Measurements from ENCODE around the gene KCNG2.

The KCNG2 gene

GRCh38 chr18:79846936-79847557 is 49.3 kb downstream of the KCNG2 start:
- H3K4me2 ChIP-seq = no peak overlapping the region
- H3K9me3 ChIP-seq (replicated peaks in 1 of 11) = peaks cover 10 to 19% (median 12%) of the 10 kb centered on the region in 11 experiments
- H3K4me1 ChIP-seq = no peaks in the 10 kb centered on the region
- H3K27ac ChIP-seq = no peak overlapping the region
- H3K9ac ChIP-seq = no peak overlapping the region
- no peaks in the 10 kb centered on the region for H3K27me3 ChIP-seq
- no peaks in the 10 kb centered on the region for H3K36me3 ChIP-seq
- H3K4me3 ChIP-seq = no peak overlapping the region
- TF ChIP-seq Cebpa-rat (IDR thresholded peaks at IDR 0.05) = no peak
- H4K20me1 ChIP-seq = no peaks in the 10 kb centered on the region

- Histone ChIP-seq H3K4me3 (no peak overlapping the region), H3K9me3 (replicated peaks in 1 of 11) (peaks cover 3 to 12% (median 5%) of the 10 kb centered on the region in 11 experiments; a peak in 18 of 22 replicates), H4K20me1 (0 out of 22 replicates have a peak, but pooled peaks cover 0 to 4% (median 0%) of the 10 kb centered on the region in 11 experiments), H3K36me3 (no peaks in the 10 kb centered on the region), H3K27me3 (no peaks in the 10 kb centered on the region), H3K27ac (no peak overlapping the region), H3K4me1 (peaks cover 0 to 5% (median under 1%) of the 10 kb centered on the region in 10 experiments; a peak in 11 of 20 replicates), H3K4me2 (no peak overlapping the region), H3K9ac (no peak overlapping the region)
- TF ChIP-seq Cebpa-rat (IDR thresholded peaks at IDR 0.05) = no peak
These were observed 50.0 kb downstream of the KCNG2 start for GRCh38 chr18:79847606-79848293.

GRCh38 chr18:79848294-79848578 is 50.5 kb downstream of the KCNG2 start:
- H3K27me3 ChIP-seq = peaks cover 0 to 2% (median 0%) of the 10 kb centered on the region in 11 experiments; a peak in 1 of 22 replicates
- H3K9me3 ChIP-seq (replicated peaks in 1 of 11) = peaks cover 0 to 7% (median 0%) of the 10 kb centered on the region in 11 experiments; a peak in 11 of 22 replicates
- no peak for TF ChIP-seq Cebpa-rat (IDR thresholded peaks at IDR 0.05)
- no peak overlapping the region for H3K4me3 ChIP-seq
- H3K27ac ChIP-seq = no peak overlapping the region
- no peak overlapping the region for H3K9ac ChIP-seq
- H3K36me3 ChIP-seq = no peaks in the 10 kb centered on the region
- 0 out of 22 replicates have a peak, but pooled peaks cover 0 to 4% (median 0%) of the 10 kb centered on the region in 11 experiments for H4K20me1 ChIP-seq
- peaks cover 1 to 10% (median 6%) of the 10 kb centered on the region in 10 experiments; a peak in 19 of 20 replicates for H3K4me1 ChIP-seq
- H3K4me2 ChIP-seq = no peak overlapping the region

GRCh38 chr18:79848579-79849327 is 51.0 kb downstream of the KCNG2 start:
- Histone ChIP-seq H3K4me3 (no peak overlapping the region), H3K4me2 (no peak overlapping the region), H3K36me3 (no peaks in the 10 kb centered on the region), H4K20me1 (0 out of 22 replicates have a peak, but pooled peaks cover 0 to 4% (median 0%) of the 10 kb centered on the region in 11 experiments), H3K4me1 (peaks cover 6 to 15% (median 11%) of the 10 kb centered on the region in 10 experiments), H3K27ac (no peak overlapping the region), H3K27me3 (peaks cover 0 to 8% (median 0%) of the 10 kb centered on the region in 11 experiments; a peak in 5 of 22 replicates), H3K9me3 (replicated peaks in 1 of 11) (peaks cover 0 to 6% (median 0%) of the 10 kb centered on the region in 11 experiments; a peak in 5 of 22 replicates), H3K9ac (no peak overlapping the region)
- TF ChIP-seq Cebpa-rat (IDR thresholded peaks at IDR 0.05) = no peak

- 0 out of 22 replicates have a peak, but pooled peaks cover 0 to 4% (median 0%) of the 10 kb centered on the region in 11 experiments for H4K20me1 ChIP-seq
- no peak overlapping the region; a peak in 1 of 22 replicates for H3K4me2 ChIP-seq
- no peak for TF ChIP-seq Cebpa-rat (IDR thresholded peaks at IDR 0.05)
- H3K4me3 ChIP-seq = no peak overlapping the region
- peaks cover 0 to 15% (median 0%) of the 10 kb centered on the region in 11 experiments; a peak in 6 of 22 replicates for H3K27me3 ChIP-seq
- peaks cover 14 to 23% (median 19%) of the 10 kb centered on the region in 10 experiments for H3K4me1 ChIP-seq
- H3K9me3 ChIP-seq (replicated peaks in 1 of 11) = peaks cover 0 to 6% (median 0%) of the 10 kb centered on the region in 11 experiments; a peak in 5 of 22 replicates
- H3K27ac ChIP-seq = no peak overlapping the region
- H3K36me3 ChIP-seq = no peaks in the 10 kb centered on the region
- H3K9ac ChIP-seq = no peak overlapping the region
These were observed 51.8 kb downstream of the KCNG2 start for GRCh38 chr18:79849328-79850207.

GRCh38 chr18:79850731-79851130 is 53.0 kb downstream of the KCNG2 start:
- H3K27ac ChIP-seq = no peak overlapping the region
- no peak overlapping the region for H3K4me3 ChIP-seq
- H3K4me2 ChIP-seq = no peak overlapping the region
- no peak for TF ChIP-seq Cebpa-rat (IDR thresholded peaks at IDR 0.05)
- peaks cover 0 to 23% (median 0%) of the 10 kb centered on the region in 11 experiments; a peak in 6 of 22 replicates for H3K27me3 ChIP-seq
- no peak overlapping the region for H3K9ac ChIP-seq
- no peaks in the 10 kb centered on the region for H3K36me3 ChIP-seq
- H3K9me3 ChIP-seq (replicated peaks in 1 of 11) = no peaks in the 10 kb centered on the region
- peaks cover 26 to 35% (median 31%) of the 10 kb centered on the region in 10 experiments for H3K4me1 ChIP-seq
- 0 out of 22 replicates have a peak, but pooled peaks cover 0 to 4% (median 0%) of the 10 kb centered on the region in 11 experiments for H4K20me1 ChIP-seq

- Histone ChIP-seq H3K9me3 (replicated peaks in 1 of 11) (no peaks in the 10 kb centered on the region), H3K4me2 (no peak overlapping the region), H3K9ac (no peak overlapping the region), H3K27me3 (peaks cover 0 to 30% (median 0%) of the 10 kb centered on the region in 11 experiments; a peak in 6 of 22 replicates), H3K27ac (no peak overlapping the region), H3K4me1 (peaks cover 34 to 42% (median 38%) of the 10 kb centered on the region in 10 experiments), H3K4me3 (no peak overlapping the region), H3K36me3 (no peaks in the 10 kb centered on the region), H4K20me1 (0 out of 22 replicates have a peak, but pooled peaks cover 0 to 4% (median 0%) of the 10 kb centered on the region in 11 experiments)
- TF ChIP-seq Cebpa-rat (IDR thresholded peaks at IDR 0.05) = no peak
These were observed 53.8 kb downstream of the KCNG2 start for GRCh38 chr18:79851489-79851888.

- Histone ChIP-seq H3K4me1 (peaks cover 35 to 47% (median 42%) of the 10 kb centered on the region in 10 experiments), H3K27ac (no peak overlapping the region), H3K36me3 (no peaks in the 10 kb centered on the region), H3K9ac (no peak overlapping the region), H3K27me3 (peaks cover 0 to 30% (median 0%) of the 10 kb centered on the region in 11 experiments; a peak in 6 of 22 replicates), H3K9me3 (replicated peaks in 1 of 11) (no peaks in the 10 kb centered on the region), H4K20me1 (0 out of 22 replicates have a peak, but pooled peaks cover 0 to 4% (median 0%) of the 10 kb centered on the region in 11 experiments), H3K4me3 (no peak overlapping the region), H3K4me2 (no peak overlapping the region)
- no peak for TF ChIP-seq Cebpa-rat (IDR thresholded peaks at IDR 0.05)
These were observed 54.2 kb downstream of the KCNG2 start for GRCh38 chr18:79851950-79852349.
